Erythroblast (primary cell): ENCODE results near the gene WDR45.

Source experiments
- GATA1 ChIP-seq: IDR thresholded peaks from 2 replicates; pipeline ENCODE4 v1.6.1; 2011; ENCODE audit warnings: low read depth, mild to moderate bottlenecking, control low read depth, low read length, moderate library complexity
- POLR2A ChIP-seq: IDR thresholded peaks from 2 replicates; pipeline ENCODE4 v1.6.1; 2011; ENCODE audit warnings: mild to moderate bottlenecking, low read length

- TF ChIP-seq POLR2A = no peak
- no peak for TF ChIP-seq GATA1
Observed at GRCh38 chrX:49072712-49073095, 7.0 kb downstream of the WDR45 start.
